Mesenchymal stem cell (in vitro differentiated cells and primary cell): ENCODE measurements around the gene MARS2.

Source experiments
- DNase-seq: peaks from one replicate; pipeline ENCODE4 v3.0.0-alpha.2; 2013
- H2AFZ ChIP-seq: one replicate; pipeline ENCODE4 v1.6.1; 2013; ENCODE audit warnings: low read depth, mild to moderate bottlenecking, control low read depth, inconsistent platforms, low read length, moderate library complexity
- H2AK5ac ChIP-seq: 2 replicates; pipeline ENCODE4 v1.6.1; 2013; ENCODE audit warnings: low read length, moderate library complexity, mild to moderate bottlenecking, inconsistent platforms; ENCODE audit not compliant: severe bottlenecking
- H2BK120ac ChIP-seq: one replicate; pipeline ENCODE4 v1.6.1; 2013; ENCODE audit warnings: low read depth, mild to moderate bottlenecking, inconsistent platforms, low read length, moderate library complexity
- H2BK12ac ChIP-seq, 2 experiments: one replicate each; pipeline ENCODE4 v1.6.1; 2013; ENCODE audit warnings: inconsistent platforms in 2 of 2, low read length in 2 of 2, mild to moderate bottlenecking in 2 of 2, moderate library complexity in 2 of 2, control low read depth in 1 of 2
- H2BK15ac ChIP-seq: one replicate; pipeline ENCODE4 v1.6.1; 2013; ENCODE audit warnings: mild to moderate bottlenecking, low read depth, inconsistent platforms; ENCODE audit not compliant: poor library complexity, severe bottlenecking
- H2BK5ac ChIP-seq: 2 replicates; pipeline ENCODE4 v1.6.1; 2013; ENCODE audit warnings: low read depth, mild to moderate bottlenecking, low read length, control low read depth, inconsistent platforms; ENCODE audit not compliant: poor library complexity, severe bottlenecking
- H3K14ac ChIP-seq, 2 experiments: one replicate each; pipeline ENCODE4 v1.6.1; 2013; ENCODE audit warnings: inconsistent platforms in 2 of 2, low read length in 2 of 2, control low read depth in 1 of 2, mild to moderate bottlenecking in 1 of 2, moderate library complexity in 1 of 2
- H3K18ac ChIP-seq, 2 experiments: one replicate each; pipeline ENCODE4 v1.6.1; 2013; ENCODE audit warnings: inconsistent platforms in 2 of 2, low read length in 2 of 2, control low read depth in 1 of 2, low read depth in 1 of 2, mild to moderate bottlenecking in 1 of 2
- H3K23ac ChIP-seq, 2 experiments: one replicate each; pipeline ENCODE4 v1.6.1; 2013; ENCODE audit warnings: inconsistent platforms in 2 of 2, low read length in 2 of 2, mild to moderate bottlenecking in 2 of 2, moderate library complexity in 2 of 2, control low read depth in 1 of 2
- H3K27ac ChIP-seq: 2 replicates; pipeline ENCODE4 v1.5.1; 2013; ENCODE audit warnings: mild to moderate bottlenecking, moderate library complexity, low read length, control low read depth, inconsistent platforms; ENCODE audit not compliant: poor library complexity, severe bottlenecking
- H3K27me3 ChIP-seq, 2 experiments: 2 replicates each; pipeline versions ENCODE4 v1.6.1 to v1.7.0; 2013; ENCODE audit warnings: low read length in 2 of 2, mild to moderate bottlenecking in 2 of 2, moderate library complexity in 2 of 2, control low read depth in 1 of 2, inconsistent platforms in 1 of 2; ENCODE audit not compliant: control insufficient read depth in 1 of 2, insufficient read depth in 1 of 2
- H3K36me3 ChIP-seq, 2 experiments: 2 replicates each; pipeline versions ENCODE4 v1.6.1 to v1.7.0; 2013; ENCODE audit warnings: low read length in 2 of 2, control low read depth in 1 of 2, inconsistent platforms in 1 of 2, low read depth in 1 of 2, mild to moderate bottlenecking in 1 of 2; ENCODE audit not compliant: insufficient read depth in 2 of 2, control insufficient read depth in 1 of 2
- H3K4ac ChIP-seq, 2 experiments: one replicate each; pipeline ENCODE4 v1.6.1; 2013; ENCODE audit warnings: inconsistent platforms in 2 of 2, low read length in 2 of 2, mild to moderate bottlenecking in 2 of 2, moderate library complexity in 2 of 2, control low read depth in 1 of 2, low read depth in 1 of 2
- H3K4me1 ChIP-seq: 2 replicates; pipeline ENCODE4 v1.6.1; 2013; ENCODE audit warnings: low read depth, low read length, control low read depth; ENCODE audit not compliant: control insufficient read depth, insufficient read depth
- H3K4me2 ChIP-seq: 2 replicates; pipeline ENCODE4 v1.6.1; 2013; ENCODE audit warnings: low read length, mild to moderate bottlenecking, inconsistent platforms; ENCODE audit not compliant: poor library complexity, severe bottlenecking
- H3K4me3 ChIP-seq, 2 experiments: 2 replicates each; pipeline versions ENCODE4 v1.5.1 to v1.7.0; 2013; ENCODE audit warnings: low read length in 2 of 2, mild to moderate bottlenecking in 2 of 2, control low read depth in 1 of 2, low read depth in 1 of 2; ENCODE audit not compliant: insufficient read depth in 1 of 2
- H3K79me1 ChIP-seq: replicated peaks from 2 replicates; pipeline ENCODE4 v1.6.1; 2013; ENCODE audit warnings: mild to moderate bottlenecking, control low read depth, low read length, inconsistent platforms; ENCODE audit not compliant: poor library complexity, severe bottlenecking
- H3K9ac ChIP-seq: 2 replicates; pipeline ENCODE4 v1.7.0; 2013; ENCODE audit warnings: mild to moderate bottlenecking, low read length, moderate library complexity
- H3K9me3 ChIP-seq: 2 replicates; pipeline ENCODE4 v1.7.0; 2013; ENCODE audit warnings: mild to moderate bottlenecking, low read length; ENCODE audit not compliant: control insufficient read depth
- H4K8ac ChIP-seq: one replicate; pipeline ENCODE4 v1.6.1; 2013; ENCODE audit warnings: inconsistent platforms, mild to moderate bottlenecking, low read length, moderate library complexity
- H4K91ac ChIP-seq: one replicate; pipeline ENCODE4 v1.6.1; 2013; ENCODE audit warnings: mild to moderate bottlenecking, low read length, inconsistent platforms
- WGBS: methylation state at CpG from one replicate; pipeline ENCODE4 v1.1.7; 2013; ENCODE audit warnings: mixed read lengths; 5-methylcytosine and 5-hydroxymethylcytosine counted together

Gene MARS2

GRCh38 chr2:197704434-197705120 lies 592 bp upstream of the MARS2 start:
- no peak overlapping the region for H2BK5ac ChIP-seq
- H3K14ac ChIP-seq, result no peak overlapping the region
- H3K9ac ChIP-seq, result peak overlapping the region; percentile 91
- peak overlapping the region; percentile 72 for H3K27ac ChIP-seq
- no peak overlapping the region for H4K8ac ChIP-seq
- H3K4me2 ChIP-seq, result peak overlapping the region; percentile 61
- no peak overlapping the region for H4K91ac ChIP-seq
- no peak overlapping the region for H2BK12ac ChIP-seq
- H3K4ac ChIP-seq, result no peak overlapping the region
- H3K79me1 ChIP-seq, result peaks cover 6% of the 10 kb centered on the region
- DNase-seq, result no peak
- H3K23ac ChIP-seq, result no peak overlapping the region
- H3K18ac ChIP-seq, result no peak overlapping the region
- H3K9me3 ChIP-seq, result no peaks in the 10 kb centered on the region
- WGBS, result 0% methylated on average over 1 of the region's 5 CpGs
- peaks cover 12% of the 10 kb centered on the region for H3K4me1 ChIP-seq
- no peak overlapping the region for H2BK15ac ChIP-seq
- no peak overlapping the region for H2AK5ac ChIP-seq
- peak overlapping the region in 1 of 2 experiments; percentile 80 for H3K4me3 ChIP-seq
- H2AFZ ChIP-seq, result no peak overlapping the region
- peaks cover 0 to 5% of the 10 kb centered on the region in 2 experiments for H3K27me3 ChIP-seq
- no peak overlapping the region for H2BK120ac ChIP-seq
- no peaks in the 10 kb centered on the region for H3K36me3 ChIP-seq

GRCh38 chr2:197705912-197706838 lies 1.0 kb downstream of the MARS2 start:
- Histone ChIP-seq H3K9ac (peak overlapping the region; percentile 87), H4K8ac (no peak overlapping the region), H2BK12ac (no peak overlapping the region), H3K23ac (no peak overlapping the region), H3K4me3 (peak overlapping the region; percentile 88 to 97), H2BK5ac (no peak overlapping the region), H3K9me3 (no peaks in the 10 kb centered on the region), H3K18ac (peak overlapping the region in 1 of 2 experiments; percentile 37), H3K27me3 (peaks cover 0 to 3% of the 10 kb centered on the region in 2 experiments), H3K79me1 (peaks cover 9% of the 10 kb centered on the region), H3K14ac (no peak overlapping the region), H3K4me2 (peak overlapping the region; percentile 64), H3K27ac (no peak overlapping the region), H2AFZ (peak overlapping the region; percentile 69), H3K4ac (no peak overlapping the region), H3K4me1 (peaks cover 12% of the 10 kb centered on the region), H3K36me3 (no peaks in the 10 kb centered on the region), H2BK15ac (no peak overlapping the region), H4K91ac (no peak overlapping the region), H2AK5ac (no peak overlapping the region), H2BK120ac (no peak overlapping the region)
- 3% methylated on average over 38 of the region's 38 CpGs for WGBS
- DNase-seq, result peak; percentile 29

GRCh38 chr2:197706839-197707207 lies 1.7 kb downstream of the MARS2 start:
- Histone ChIP-seq H3K4me3 (peak overlapping the region; percentile 35 to 97), H3K9me3 (no peaks in the 10 kb centered on the region), H4K8ac (no peak overlapping the region), H3K36me3 (no peaks in the 10 kb centered on the region), H3K4me2 (peak overlapping the region; percentile 64), H2BK5ac (no peak overlapping the region), H2AK5ac (no peak overlapping the region), H3K9ac (peak overlapping the region; percentile 87), H3K79me1 (peaks cover 9% of the 10 kb centered on the region), H2AFZ (no peak overlapping the region), H2BK12ac (no peak overlapping the region), H3K27ac (no peak overlapping the region), H2BK120ac (no peak overlapping the region), H3K23ac (no peak overlapping the region), H3K14ac (no peak overlapping the region), H4K91ac (no peak overlapping the region), H3K18ac (no peak overlapping the region), H2BK15ac (no peak overlapping the region), H3K4ac (no peak overlapping the region), H3K4me1 (peaks cover 12% of the 10 kb centered on the region), H3K27me3 (no peaks in the 10 kb centered on the region)
- DNase-seq, result no peak
- 37% methylated on average over 4 of the region's 5 CpGs for WGBS
